22Rv1 (cell line): Measurements from ENCODE around the gene WASHC4.

Source experiments
- H3K27ac ChIP-seq: fragments of 450-650 bp; 2 replicates; pipeline ENCODE4 v1.5.1; 2017
- CTCF ChIP-seq: fragments of 450-650 bp; IDR thresholded peaks from 2 replicates; pipeline ENCODE4 v1.5.1; 2017; ENCODE audit warnings: mild to moderate bottlenecking
- ZFX ChIP-seq: fragments of 450-650 bp; IDR thresholded peaks from 2 replicates; pipeline ENCODE4 v1.6.1; 2017; ENCODE audit warnings: antibody characterized with exemption, borderline replicate concordance

Gene WASHC4

GRCh38 chr12:105099356-105099755 is 8.2 kb upstream of the WASHC4 start:
- no peak overlapping the region for H3K27ac ChIP-seq
- TF ChIP-seq ZFX (no peak), CTCF (no peak)

- H3K27ac ChIP-seq, result no peak overlapping the region
- no peak for TF ChIP-seq CTCF
- no peak for TF ChIP-seq ZFX
Measured at GRCh38 chr12:105100207-105100985, 7.1 kb upstream of the WASHC4 start.

GRCh38 chr12:105100998-105101397 is 6.5 kb upstream of the WASHC4 start:
- TF ChIP-seq CTCF, result no peak
- TF ChIP-seq ZFX, result no peak
- no peak overlapping the region for H3K27ac ChIP-seq

GRCh38 chr12:105102673-105103072 is 4.9 kb upstream of the WASHC4 start:
- TF ChIP-seq ZFX, result no peak
- no peak for TF ChIP-seq CTCF
- no peak overlapping the region for H3K27ac ChIP-seq

GRCh38 chr12:105104762-105105161 is 2.8 kb upstream of the WASHC4 start:
- TF ChIP-seq CTCF (no peak), ZFX (no peak)
- no peak overlapping the region for H3K27ac ChIP-seq

GRCh38 chr12:105106621-105107020 is 910 bp upstream of the WASHC4 start:
- H3K27ac ChIP-seq, result peak overlapping the region; percentile 57
- no peak for TF ChIP-seq CTCF
- no peak for TF ChIP-seq ZFX

- no peak for TF ChIP-seq ZFX
- TF ChIP-seq CTCF, result no peak
- peak overlapping the region; percentile 57 for H3K27ac ChIP-seq
Measured at GRCh38 chr12:105107171-105107493, 399 bp upstream of the WASHC4 start.
